CD4-positive, alpha-beta memory T cell (primary cell): Measurements from ENCODE around the gene ZC3H18. TPM values are rescaled to one million over a fixed set of nuclear protein-coding genes. Genes with fewer than 3 reads are reported as not detected.
A peak's percentile ranks its signal among the peaks of the same experiment; 100 is the strongest.

Experiments used
- CTCF ChIA-PET: fragments of 350-600 bp; sonication (Branson Sonifier 250); formaldehyde crosslinking; loops from one replicate; lab custom pipeline; 2021; ENCODE audit warnings: inconsistent platforms; ENCODE audit not compliant: partially characterized antibody; lab: Charles Lee
- POLR2A ChIA-PET: fragments of 350-600 bp; sonication (Branson Sonifier 250); formaldehyde crosslinking; loops from one replicate; lab custom pipeline; 2021; ENCODE audit not compliant: partially characterized antibody; lab: Charles Lee
- DNase-seq, 5 donors: peaks; one replicate each; pipeline versions ENCODE4 v3.0.0 to v3.0.0-alpha.2; 2020 to 2022; ENCODE audit warnings: mixed read lengths in 1 of 5
- H3K27ac ChIP-seq: one replicate; pipeline ENCODE4 v1.7.0; 2013; ENCODE audit warnings: low read depth, low read length
- H3K27me3 ChIP-seq: 2 replicates; pipeline ENCODE4 v1.7.0; 2013; ENCODE audit warnings: mild to moderate bottlenecking, low read length, moderate library complexity; ENCODE audit not compliant: insufficient read depth
- H3K36me3 ChIP-seq: 2 replicates; pipeline ENCODE4 v1.7.0; 2013; ENCODE audit warnings: mild to moderate bottlenecking, low read length, moderate library complexity; ENCODE audit not compliant: insufficient read depth
- H3K4me1 ChIP-seq: 2 replicates; pipeline ENCODE4 v1.7.0; 2013; ENCODE audit warnings: mild to moderate bottlenecking, low read length, moderate library complexity; ENCODE audit not compliant: insufficient read depth
- H3K4me3 ChIP-seq, 2 donors: one replicate each; pipeline ENCODE4 v1.7.0; 2013; ENCODE audit warnings: low read length in 2 of 2, mild to moderate bottlenecking in 1 of 2
- H3K9me3 ChIP-seq, 2 donors: one replicate each; pipeline ENCODE4 v1.7.0; 2013; ENCODE audit warnings: low read length in 2 of 2, control low read depth in 1 of 2; ENCODE audit not compliant: control insufficient read depth in 1 of 2
- H3K27ac Mint-ChIP-seq, 7 donors: one replicate each; pipeline ENCODE4 v1.8.0; 2020 to 2021; ENCODE audit warnings: mixed read lengths in 7 of 7, mild to moderate bottlenecking in 6 of 7, inconsistent platforms in 3 of 7, moderate library complexity in 3 of 7
- H3K27me3 Mint-ChIP-seq, 2 donors: one replicate each; pipeline ENCODE4 v1.8.0; 2020 to 2021; ENCODE audit warnings: mixed read lengths in 2 of 2
- H3K36me3 Mint-ChIP-seq, 2 donors: one replicate each; pipeline ENCODE4 v1.8.0; 2020 to 2021; ENCODE audit warnings: mixed read lengths in 2 of 2, inconsistent platforms in 1 of 2, mild to moderate bottlenecking in 1 of 2
- H3K4me1 Mint-ChIP-seq, 4 donors: one replicate each; pipeline ENCODE4 v1.8.0; 2020 to 2021; ENCODE audit warnings: mixed read lengths in 4 of 4, mild to moderate bottlenecking in 1 of 4
- H3K4me3 Mint-ChIP-seq, 8 donors: one replicate each; pipeline ENCODE4 v1.8.0; 2020 to 2021; ENCODE audit warnings: mixed read lengths in 8 of 8, mild to moderate bottlenecking in 7 of 8, moderate library complexity in 6 of 8, inconsistent platforms in 3 of 8
- H3K9me3 Mint-ChIP-seq, 8 donors: one replicate each; pipeline ENCODE4 v1.8.0; 2020 to 2021; ENCODE audit warnings: mixed read lengths in 8 of 8, mild to moderate bottlenecking in 5 of 8, inconsistent platforms in 3 of 8, moderate library complexity in 1 of 8
- intact Hi-C: fragments of 100-400 bp; cut with micrococcal nuclease; formaldehyde crosslinking; loops from one replicate; pipeline ENCODE4 v1.15.1; 2023
- polyA plus RNA-seq, 2 donors: library from polyadenylated mRNA; unstranded; fragments of 300-500 nt; fragmentation: Illumina TruSeq; gene quantifications; one replicate each; pipeline ENCODE4 v1.2.3, GENCODE V29; 2021
- total RNA-seq, 2 experiments: library from RNA; stranded (reverse); gene quantifications; one replicate each; pipeline ENCODE4 v1.2.3, GENCODE V29; 2021

Gene ZC3H18
- total and polyA plus RNA-seq, 4 experiments from 2014 or later = 3.0 to 91.5 (median 54.0) TPM

GRCh38 chr16:88610080-88610479 is 39.9 kb downstream of the ZC3H18 start:
- H3K27ac ChIP-seq = no peak overlapping the region
- no peak for DNase-seq
- ChIA-PET POLR2A (no interaction called here), CTCF (interaction anchor here (1.3 to 1.7 kb wide), 2 partner anchors 9 to 133 kb away, joined by 3 to 6 read pairs; no protein-coding TSS in a partner anchor)
- no peaks in the 10 kb centered on the region for H3K27me3 Mint-ChIP-seq
- H3K4me3 ChIP-seq = no peak overlapping the region
- no peaks in the 10 kb centered on the region for H3K9me3 ChIP-seq
- no peak overlapping the region for H3K4me3 Mint-ChIP-seq
- H3K9me3 Mint-ChIP-seq = peaks cover 0 to 2% (median 0%) of the 10 kb centered on the region in 8 donors
- peak overlapping the region in 2 of 7 donors; percentile 22 to 74 for H3K27ac Mint-ChIP-seq
- H3K27me3 ChIP-seq = no peaks in the 10 kb centered on the region
- peaks cover 6 to 16% (median 9%) of the 10 kb centered on the region in 4 donors for H3K4me1 Mint-ChIP-seq
- H3K4me1 ChIP-seq = no peaks in the 10 kb centered on the region
- peaks cover 69% of the 10 kb centered on the region for H3K36me3 ChIP-seq
- H3K36me3 Mint-ChIP-seq = peaks cover 29 to 72% of the 10 kb centered on the region in 2 donors
- intact Hi-C loops = no loop called here

GRCh38 chr16:88610909-88611812 is 41.0 kb downstream of the ZC3H18 start:
- Mint-ChIP-seq H3K27ac (peak overlapping the region in 4 of 7 donors; percentile 4 to 81 (median 56)), H3K27me3 (no peaks in the 10 kb centered on the region), H3K4me1 (peaks cover 6 to 17% (median 9%) of the 10 kb centered on the region in 4 donors), H3K9me3 (peaks cover 0 to 2% (median 0%) of the 10 kb centered on the region in 8 donors), H3K4me3 (no peak overlapping the region), H3K36me3 (peaks cover 29 to 69% of the 10 kb centered on the region in 2 donors)
- Histone ChIP-seq H3K27ac (no peak overlapping the region), H3K9me3 (no peaks in the 10 kb centered on the region), H3K36me3 (peaks cover 59% of the 10 kb centered on the region), H3K4me3 (no peak overlapping the region), H3K27me3 (no peaks in the 10 kb centered on the region), H3K4me1 (no peaks in the 10 kb centered on the region)
- intact Hi-C loops = no loop called here
- ChIA-PET CTCF (interaction anchor here (1.0 kb wide), 1 partner anchor 9 kb away, joined by 3 read pairs; no protein-coding TSS in a partner anchor), POLR2A (no interaction called here)
- no peak for DNase-seq

- POLR2A ChIA-PET = no interaction called here
Measured at GRCh38 chr16:88613293-88613692, 43.1 kb downstream of the ZC3H18 start.

GRCh38 chr16:88613911-88614817 is 44.0 kb downstream of the ZC3H18 start:
- Mint-ChIP-seq H3K4me1 (peaks cover 10 to 35% (median 21%) of the 10 kb centered on the region in 4 donors), H3K36me3 (peaks cover 16 to 60% of the 10 kb centered on the region in 2 donors), H3K27ac (peak overlapping the region in 6 of 7 donors; percentile 21 to 85 (median 70)), H3K9me3 (no peaks in the 10 kb centered on the region), H3K27me3 (no peaks in the 10 kb centered on the region), H3K4me3 (no peak overlapping the region)
- intact Hi-C loops = no loop called here
- H3K27me3 ChIP-seq = no peaks in the 10 kb centered on the region
- DNase-seq = no peak
- ChIA-PET CTCF (no interaction called here), POLR2A (no interaction called here)
- no peaks in the 10 kb centered on the region for H3K9me3 ChIP-seq
- no peak overlapping the region for H3K4me3 ChIP-seq
- peaks cover 16% of the 10 kb centered on the region for H3K4me1 ChIP-seq
- no peak overlapping the region for H3K27ac ChIP-seq
- peaks cover 49% of the 10 kb centered on the region for H3K36me3 ChIP-seq

More at GRCh38 chr16:88613293-88613692, 43.1 kb downstream of the ZC3H18 start:
- Histone ChIP-seq H3K4me3 (no peak overlapping the region), H3K27me3 (no peaks in the 10 kb centered on the region), H3K27ac (no peak overlapping the region), H3K36me3 (peaks cover 52% of the 10 kb centered on the region), H3K4me1 (peaks cover 7% of the 10 kb centered on the region), H3K9me3 (no peaks in the 10 kb centered on the region)
- no peaks in the 10 kb centered on the region for H3K27me3 Mint-ChIP-seq
- H3K4me3 Mint-ChIP-seq = no peak overlapping the region
- CTCF ChIA-PET = no interaction called here
- H3K9me3 Mint-ChIP-seq = peaks cover 0 to 2% (median 0%) of the 10 kb centered on the region in 8 donors
- peaks cover 7 to 30% (median 15%) of the 10 kb centered on the region in 4 donors for H3K4me1 Mint-ChIP-seq
- DNase-seq = no peak
- H3K27ac Mint-ChIP-seq = peak overlapping the region in 5 of 7 donors; percentile 30 to 82 (median 44)
- intact Hi-C loops = no loop called here
- H3K36me3 Mint-ChIP-seq = peaks cover 20 to 66% of the 10 kb centered on the region in 2 donors

- Histone ChIP-seq H3K4me3 (no peak overlapping the region), H3K36me3 (peaks cover 41% of the 10 kb centered on the region), H3K27ac (no peak overlapping the region), H3K4me1 (peaks cover 24% of the 10 kb centered on the region), H3K9me3 (no peaks in the 10 kb centered on the region), H3K27me3 (no peaks in the 10 kb centered on the region)
- H3K4me3 Mint-ChIP-seq = peak overlapping the region in 1 of 8 donors; percentile 68
- peaks cover 16 to 43% (median 28%) of the 10 kb centered on the region in 4 donors for H3K4me1 Mint-ChIP-seq
- peaks cover 0 to under 1% of the 10 kb centered on the region in 2 donors for H3K27me3 Mint-ChIP-seq
- intact Hi-C loops = no loop called here
- H3K9me3 Mint-ChIP-seq = peaks cover 0 to 1% (median 0%) of the 10 kb centered on the region in 8 donors
- CTCF ChIA-PET = no interaction called here
- H3K36me3 Mint-ChIP-seq = peaks cover 18 to 61% of the 10 kb centered on the region in 2 donors
- H3K27ac Mint-ChIP-seq = peak overlapping the region; percentile 36 to 90 (median 69)
- POLR2A ChIA-PET = no interaction called here
- DNase-seq = no peak
Measured at GRCh38 chr16:88614818-88615580, 44.8 kb downstream of the ZC3H18 start.

- Mint-ChIP-seq H3K27me3 (peaks cover 0 to 1% of the 10 kb centered on the region in 2 donors), H3K4me1 (peaks cover 21 to 53% (median 35%) of the 10 kb centered on the region in 4 donors), H3K9me3 (peaks cover 0 to 2% (median 0%) of the 10 kb centered on the region in 8 donors), H3K27ac (peak overlapping the region; percentile 68 to 100 (median 99)), H3K4me3 (no peak overlapping the region), H3K36me3 (peaks cover 13 to 57% of the 10 kb centered on the region in 2 donors)
- Histone ChIP-seq H3K27ac (no peak overlapping the region), H3K4me3 (no peak overlapping the region), H3K27me3 (no peaks in the 10 kb centered on the region), H3K4me1 (peaks cover 36% of the 10 kb centered on the region), H3K9me3 (no peaks in the 10 kb centered on the region), H3K36me3 (peaks cover 29% of the 10 kb centered on the region)
- CTCF ChIA-PET = no interaction called here
- intact Hi-C loops = no loop called here
- POLR2A ChIA-PET = interaction anchor here (4.7 kb wide), 1 partner anchor 24 kb away, joined by 34 read pairs; the partner anchor contains the start of gene IL17C
- DNase-seq = no peak
Measured at GRCh38 chr16:88616320-88616719, 46.1 kb downstream of the ZC3H18 start.
